Right forelimb (tissue), 1 donor: ENCODE results near the gene AGO4.
A peak's percentile ranks its signal among the peaks of the same experiment; 100 is the strongest.
"Not testable (repeated sequence)": the region's sequence is repeated elsewhere in the genome, so short reads cannot be mapped to it uniquely, and the experiment has no call there.

ENCODE experiments used
- DNase-seq: peaks from one replicate; pipeline ENCODE4 v3.0.0-alpha.2; 2018

The AGO4 gene

DNA sequence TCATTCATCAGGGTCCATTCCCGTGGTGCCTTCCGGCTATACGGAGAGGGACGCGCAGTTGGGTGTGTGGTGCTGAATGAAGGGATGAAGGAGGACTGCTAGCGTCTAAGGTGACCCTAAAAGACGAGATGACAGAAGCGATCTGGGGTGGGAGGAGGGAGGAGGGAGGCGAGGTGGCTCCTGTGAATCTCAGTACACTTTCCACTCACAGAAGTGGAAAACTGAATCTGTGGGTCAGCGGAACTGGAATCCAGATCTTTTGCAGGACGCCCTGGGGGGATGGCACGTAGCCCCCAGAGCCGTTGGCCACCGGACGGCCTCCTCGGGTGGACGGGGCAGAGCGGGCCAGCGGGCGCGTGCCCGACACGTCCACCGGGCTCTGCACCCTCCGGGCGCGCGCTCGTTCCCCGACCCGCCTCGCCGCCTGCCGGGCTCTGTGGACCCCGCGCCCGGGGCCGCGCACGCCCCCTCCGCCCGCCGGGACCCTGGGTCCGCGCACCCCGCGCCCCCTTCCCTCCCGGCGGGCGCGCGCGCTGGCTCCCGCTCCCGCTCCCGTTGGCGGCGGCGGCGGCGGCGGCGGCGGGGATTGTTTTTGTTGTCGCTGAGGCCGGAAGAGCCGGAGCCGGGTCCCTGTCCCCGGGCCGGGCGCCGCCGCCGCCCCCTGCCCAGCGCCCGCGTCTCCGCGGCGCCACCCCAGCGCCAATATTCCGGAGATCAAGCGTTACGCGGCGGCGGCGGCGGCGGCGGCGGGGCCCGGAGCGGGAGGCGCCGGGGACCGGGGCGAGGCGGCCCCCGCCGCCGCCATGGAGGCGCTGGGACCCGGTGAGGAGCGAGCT is at the start of gene AGO4:
Gene AGO4 (plus strand): TSS at position 403 of the 836 bp plus-strand sequence. CDS start 401 bp downstream, at position 804.
- peak; percentile 72 for DNase-seq

DNA sequence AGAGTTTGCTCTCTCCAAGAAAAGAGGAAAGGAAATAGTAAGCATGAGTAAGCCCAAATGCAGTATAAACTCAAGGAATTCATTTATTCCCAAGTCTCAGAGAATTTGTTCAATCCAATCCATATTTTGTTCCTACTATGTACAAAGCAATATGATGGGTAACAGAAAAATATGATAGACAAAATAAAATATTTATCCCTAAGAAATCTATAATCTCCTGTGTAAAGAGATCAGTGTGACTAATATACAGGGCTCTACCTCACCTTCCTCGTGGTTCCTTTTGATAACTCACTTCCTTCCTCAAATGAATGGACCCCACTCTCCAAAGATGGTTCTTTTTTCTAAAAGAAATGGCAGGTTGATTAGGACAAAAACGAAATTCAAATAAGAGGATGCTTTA is 45.7 kb upstream of the AGO4 start:
- no peak for DNase-seq

DNA sequence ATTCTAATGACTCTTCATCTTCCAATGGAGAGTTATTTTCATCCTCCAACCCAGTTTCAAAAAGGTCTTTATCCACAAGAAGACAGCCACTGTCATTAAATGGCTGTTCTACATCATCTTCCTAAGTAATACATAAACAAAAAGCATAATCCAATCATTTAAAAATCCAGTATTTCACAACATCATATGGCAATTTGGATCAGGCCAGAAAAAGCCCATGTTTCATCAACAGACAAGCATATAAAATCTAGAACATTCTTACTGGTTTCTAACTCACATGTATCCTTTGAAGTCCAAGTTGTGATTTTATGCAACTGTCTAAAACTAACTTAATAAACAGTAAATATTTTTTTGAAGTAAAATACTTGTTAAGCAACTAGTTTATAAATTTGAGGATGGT is 44.6 kb upstream of the AGO4 start:
- DNase-seq = no peak

DNA sequence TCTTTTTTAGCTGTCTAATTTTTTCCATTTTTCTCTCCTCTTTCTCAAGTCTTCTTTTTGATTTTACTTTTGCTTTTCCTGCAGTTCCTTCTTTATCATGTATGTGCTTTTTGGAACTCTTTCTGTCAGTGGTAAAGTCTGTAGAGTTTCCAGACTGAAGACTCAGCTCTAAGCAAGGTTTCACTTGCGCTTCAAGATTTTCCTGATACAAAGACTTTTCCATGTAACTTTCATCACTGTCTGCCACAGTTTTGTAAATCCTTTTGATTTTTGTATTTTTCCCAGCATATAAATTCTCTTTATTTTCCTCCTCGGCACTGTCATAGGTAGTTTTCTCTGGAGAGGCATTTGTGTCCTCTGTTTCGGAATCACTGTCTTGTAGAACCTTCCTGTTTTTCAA is 43.5 kb upstream of the AGO4 start:
- DNase-seq = no peak

DNA sequence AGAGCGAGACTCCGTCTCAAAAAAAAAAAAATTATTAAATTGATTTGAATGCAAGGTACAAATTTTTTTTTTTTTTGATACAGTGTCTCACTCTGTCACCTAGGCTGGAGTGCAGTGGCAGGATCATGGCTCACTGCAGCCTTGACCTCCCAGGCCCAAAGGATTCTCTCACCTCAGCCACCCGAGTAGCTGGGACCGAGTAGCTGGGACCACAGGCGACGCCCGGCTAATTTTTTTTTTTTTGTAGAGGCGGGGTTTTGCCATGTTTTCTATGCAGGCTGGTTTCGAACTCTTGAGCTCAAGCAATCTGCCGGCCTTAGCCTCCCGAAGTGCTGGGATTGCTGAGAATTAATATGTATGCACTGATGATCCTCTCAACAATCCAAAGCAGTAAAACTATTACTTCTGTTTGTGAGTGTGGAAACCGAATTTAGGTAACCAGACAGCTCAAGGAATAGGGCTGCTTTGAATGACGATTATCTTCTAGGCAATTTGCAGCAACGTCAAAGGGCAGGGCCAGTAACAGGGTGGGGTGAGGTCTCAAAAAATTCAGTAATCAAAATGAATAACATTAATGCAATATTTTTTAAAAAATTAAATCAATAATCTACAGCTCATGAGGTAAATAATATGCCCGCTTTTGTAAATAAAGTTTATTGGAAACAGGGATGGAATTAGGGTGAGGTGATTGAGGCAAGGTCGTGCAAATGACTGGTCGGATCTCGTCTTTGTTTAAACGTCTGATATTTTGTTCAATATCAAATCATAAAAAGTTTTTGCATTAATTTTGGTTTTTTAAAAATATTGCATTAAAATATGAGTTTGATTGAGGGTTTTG is 39.2 kb upstream of the AGO4 start:
- no peak for DNase-seq

DNA sequence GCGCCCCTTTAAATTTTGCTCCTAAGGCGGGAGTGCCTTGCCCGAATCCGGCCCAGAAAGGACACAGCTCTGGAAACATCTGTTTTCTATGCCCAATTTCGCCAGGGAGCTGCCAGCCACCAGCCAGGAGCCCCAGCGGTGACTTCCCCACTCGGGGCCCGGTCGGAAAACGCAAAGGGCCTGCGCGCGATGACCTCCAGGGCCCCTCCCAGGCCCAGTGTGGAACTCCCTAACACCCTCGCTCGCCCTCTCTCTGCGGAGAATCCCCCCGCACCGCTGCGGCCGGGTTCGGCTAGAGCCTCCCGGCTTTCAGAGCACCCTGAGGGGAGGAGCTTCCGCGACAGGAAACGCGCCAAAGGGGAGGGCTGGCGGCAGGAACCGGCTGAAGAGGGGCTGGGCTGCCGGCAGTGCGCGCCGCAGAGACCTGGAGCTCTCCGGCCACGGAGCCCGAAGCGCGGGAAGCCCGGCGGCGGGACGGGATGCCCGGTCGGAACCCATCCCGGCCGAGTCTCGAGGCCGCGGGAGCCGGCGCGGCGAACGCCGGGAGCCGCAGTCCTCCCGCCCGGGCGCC is 38.5 kb upstream of the AGO4 start:
- peak; percentile 93 for DNase-seq

DNA sequence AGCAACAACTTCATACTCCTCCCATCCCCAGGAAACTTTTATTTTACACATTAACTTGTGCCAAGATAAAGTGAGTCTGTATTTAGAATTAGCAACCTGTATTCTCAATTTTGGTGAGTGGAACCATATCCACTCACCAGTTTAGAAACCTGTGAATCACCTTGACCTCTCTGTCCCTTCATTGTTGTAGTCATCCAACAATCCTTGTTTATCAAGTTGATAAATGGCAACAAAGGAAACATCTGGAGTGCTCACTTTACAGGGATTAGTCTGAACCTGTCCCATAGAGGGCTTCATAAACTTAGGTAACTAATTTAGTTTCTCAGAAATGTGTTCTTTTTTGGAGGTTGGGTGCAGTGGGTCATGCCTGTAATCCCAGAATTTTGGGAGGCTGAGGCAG is 34.1 kb upstream of the AGO4 start:
- no peak for DNase-seq

DNA sequence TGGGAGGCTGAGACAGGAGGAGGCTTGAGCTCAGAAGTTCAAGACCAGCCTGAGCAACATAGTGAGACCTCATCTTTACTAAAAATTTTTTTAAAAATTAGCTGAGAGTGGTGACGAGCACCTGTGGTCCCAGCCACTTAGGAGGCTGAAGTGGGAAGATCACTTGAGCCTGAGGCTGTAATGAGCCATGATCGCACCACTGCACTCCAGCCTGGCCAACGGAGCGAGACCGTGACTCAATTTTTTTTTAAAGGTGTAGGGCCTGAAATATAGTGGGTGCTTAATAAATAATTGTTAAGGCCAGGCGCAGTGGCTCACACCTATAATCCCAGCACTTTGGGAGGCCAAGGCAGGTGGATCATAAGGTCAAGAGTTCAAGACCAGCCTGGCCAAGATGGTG is 31.6 kb upstream of the AGO4 start:
- not testable (repeated sequence) for DNase-seq

DNA sequence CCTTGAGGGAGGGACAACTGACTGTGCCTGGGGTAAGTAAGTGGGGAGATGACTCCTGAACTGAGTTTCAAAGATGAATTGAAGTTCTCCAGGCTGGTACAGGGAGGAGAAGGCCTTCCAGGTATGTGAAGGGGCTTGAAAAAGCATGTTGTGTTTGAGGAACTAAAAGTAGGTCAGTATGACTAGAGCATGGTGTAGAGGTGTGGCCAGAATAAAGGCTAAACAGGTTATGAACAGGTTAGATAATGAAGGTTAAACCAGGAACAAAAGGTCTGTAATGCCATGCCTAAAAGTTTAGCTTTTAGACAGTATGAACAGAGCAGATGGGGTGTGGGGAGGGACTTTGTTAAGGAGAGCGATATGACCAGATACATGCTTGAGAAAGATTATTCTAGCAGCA is 30.7 kb upstream of the AGO4 start:
- DNase-seq = no peak

DNA sequence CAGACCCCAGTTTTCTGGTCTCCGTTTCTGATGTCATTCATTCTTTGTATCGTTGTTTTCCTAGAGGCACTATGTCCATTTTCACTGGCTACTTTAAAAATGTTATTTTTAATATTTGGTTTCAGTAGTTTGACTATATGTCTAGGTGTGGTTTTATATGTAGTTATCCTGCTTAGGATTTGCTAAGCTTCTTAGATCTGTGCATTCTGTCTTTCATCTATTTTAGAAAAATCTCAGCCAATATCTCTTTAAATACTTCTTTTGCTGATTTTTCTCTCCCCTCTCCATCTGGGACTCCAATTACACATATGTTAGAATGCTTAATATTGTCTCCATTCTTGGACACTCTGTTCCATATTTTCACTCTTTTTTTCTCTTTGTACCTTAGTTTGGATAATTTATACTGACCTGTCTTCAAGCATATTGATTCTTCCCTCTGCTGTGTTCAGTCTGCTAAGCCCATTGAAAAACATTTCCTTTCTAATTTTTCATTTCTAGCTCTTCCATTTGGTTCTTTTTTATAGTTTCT is 24.7 kb upstream of the AGO4 start:
- DNase-seq = no peak

DNA sequence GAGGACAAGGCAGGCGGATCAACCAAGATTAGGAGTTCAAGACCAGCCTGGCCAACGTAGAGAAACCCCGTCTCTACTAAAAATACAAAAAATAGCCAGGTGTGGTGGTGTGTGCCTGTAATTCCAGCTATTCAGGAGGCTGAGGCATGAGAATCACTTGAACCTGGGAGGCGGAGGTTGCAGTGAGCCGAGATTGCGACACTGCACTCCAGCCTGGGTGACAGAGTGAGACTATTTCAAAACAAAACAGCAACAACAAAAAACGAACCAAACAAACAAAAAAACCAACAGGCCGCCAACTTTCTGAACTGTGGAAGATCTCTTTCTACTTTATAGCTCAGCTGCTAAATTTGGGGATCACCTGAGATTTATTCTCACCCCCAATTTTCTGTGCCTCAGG is 23.5 kb upstream of the AGO4 start:
- not testable (repeated sequence) for DNase-seq

DNA sequence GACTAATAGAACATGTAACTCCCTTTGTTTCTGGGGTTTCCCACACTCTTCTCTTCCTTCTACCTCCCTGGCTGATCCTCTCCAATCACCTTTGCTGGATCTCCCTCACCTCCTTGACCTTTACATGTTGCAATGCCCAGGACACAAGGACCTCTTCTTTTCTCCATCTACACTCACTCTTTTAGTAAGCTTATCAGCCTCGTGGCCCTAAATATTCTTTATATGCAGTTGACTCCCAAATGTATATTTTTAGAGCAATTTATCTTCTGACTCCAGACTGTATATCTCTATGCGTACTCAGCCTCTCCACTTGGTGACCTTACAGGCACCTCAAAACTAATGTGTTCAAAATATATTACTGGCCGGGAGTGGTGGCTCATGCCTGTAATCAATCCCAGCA is 19.7 kb upstream of the AGO4 start:
- DNase-seq = no peak

DNA sequence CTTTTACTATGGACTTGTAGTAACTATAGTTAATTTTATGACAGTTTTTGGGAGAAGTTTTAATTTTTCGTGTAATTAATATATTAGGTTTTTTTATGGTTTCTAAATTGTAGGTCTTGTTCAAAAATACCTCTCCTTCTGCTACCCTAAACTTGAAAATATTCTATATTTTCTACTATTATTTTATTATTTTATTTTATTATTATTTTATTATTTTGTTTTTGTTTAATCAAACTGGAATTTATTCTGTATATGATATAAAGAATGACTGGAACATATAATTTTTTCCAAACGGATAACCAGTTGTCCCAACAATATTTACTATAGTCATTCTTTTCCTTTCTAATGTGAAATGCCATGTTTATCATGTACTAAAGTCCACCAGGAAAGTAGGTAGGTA is 17.1 kb upstream of the AGO4 start:
- no peak for DNase-seq

DNA sequence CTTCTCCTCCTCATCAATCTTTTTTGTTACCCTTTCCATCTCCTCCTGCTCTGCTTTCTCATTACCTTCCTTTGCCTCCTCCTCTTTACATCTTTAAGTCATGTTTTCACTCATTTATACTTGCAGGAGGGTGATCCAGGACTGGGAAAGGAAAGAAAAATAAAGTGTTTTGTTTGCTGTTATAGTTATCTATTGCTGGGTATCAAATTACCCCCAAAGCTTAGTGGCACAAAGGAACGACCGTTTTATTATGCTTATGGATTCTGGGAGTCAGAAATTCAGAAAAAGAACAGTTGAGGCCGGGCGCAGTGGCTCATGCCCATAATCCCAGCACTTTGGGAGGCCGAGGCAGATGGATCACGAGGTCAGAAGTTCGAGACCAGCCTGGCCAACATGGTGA is 12.5 kb upstream of the AGO4 start:
- DNase-seq = no peak

DNA sequence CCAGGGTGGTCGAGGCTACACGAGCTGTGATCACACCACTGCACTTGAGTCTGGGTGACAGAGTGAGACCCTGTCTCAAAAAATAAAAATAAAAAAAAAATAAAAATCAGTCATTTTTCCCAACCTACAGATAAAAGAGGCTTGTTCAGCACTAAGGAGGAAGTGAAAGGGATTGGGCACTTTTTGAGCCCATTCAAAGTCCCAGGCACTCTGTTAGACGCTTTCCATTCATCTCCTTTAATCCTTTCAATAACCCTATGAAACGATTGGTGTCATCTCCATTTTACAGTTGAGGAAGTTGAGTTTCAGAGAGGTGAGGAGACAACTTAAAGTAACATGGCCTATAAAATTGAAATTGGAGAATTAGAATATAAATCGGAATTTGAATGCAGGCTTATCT is 10.4 kb upstream of the AGO4 start:
- no peak for DNase-seq

DNA sequence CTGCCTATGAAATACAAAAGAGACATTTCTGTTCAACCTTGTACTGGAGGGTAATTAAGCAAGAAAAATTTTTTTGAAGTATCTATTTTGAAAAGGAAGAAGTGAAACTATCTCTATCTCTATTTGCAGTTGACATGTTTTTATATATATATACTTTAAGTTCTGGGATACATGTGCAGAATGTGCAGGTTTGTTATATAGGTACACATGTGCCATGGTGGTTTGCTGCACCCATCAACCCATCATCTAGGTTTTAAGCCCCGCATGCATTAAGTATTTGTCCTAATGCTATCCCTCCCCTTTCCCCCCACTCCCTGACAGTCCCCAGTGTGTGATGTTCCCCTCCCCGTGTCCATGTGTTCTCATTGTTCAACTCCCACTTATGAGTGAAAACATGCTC is 9.8 kb upstream of the AGO4 start:
- not testable (repeated sequence) for DNase-seq

DNA sequence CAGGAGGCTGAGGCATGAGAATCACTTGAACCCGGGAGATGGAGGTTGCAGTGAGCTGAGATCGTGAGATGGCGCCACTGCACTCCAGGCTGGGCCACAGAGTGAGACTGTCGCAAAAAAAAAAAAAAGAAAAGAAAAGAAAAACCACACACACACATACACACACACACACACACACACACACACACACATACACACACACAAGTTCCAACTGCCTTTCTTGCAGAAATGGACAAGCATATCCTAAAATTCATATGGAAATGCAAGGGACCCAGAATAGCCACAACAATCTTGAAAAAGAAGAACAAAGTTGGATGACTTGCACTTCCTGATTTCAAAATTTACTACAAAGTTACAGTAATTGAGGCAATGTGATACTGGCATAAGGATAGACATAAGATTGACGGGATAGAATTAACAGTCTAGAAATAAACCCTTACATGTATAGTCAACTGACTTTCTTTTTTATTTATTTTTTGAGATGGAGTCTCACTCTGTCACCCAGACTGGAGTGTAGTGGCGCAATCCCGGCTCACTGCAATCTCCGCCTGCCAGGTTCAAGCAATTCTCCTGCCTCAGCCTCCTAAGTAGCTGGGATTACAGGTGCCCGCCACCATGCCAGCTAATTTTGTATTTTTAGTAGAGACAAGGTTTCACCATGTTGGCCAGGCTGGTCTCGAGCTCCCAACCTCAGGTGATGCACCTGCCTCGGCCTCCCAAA is 7.5 kb upstream of the AGO4 start:
- not testable (repeated sequence) for DNase-seq

DNA sequence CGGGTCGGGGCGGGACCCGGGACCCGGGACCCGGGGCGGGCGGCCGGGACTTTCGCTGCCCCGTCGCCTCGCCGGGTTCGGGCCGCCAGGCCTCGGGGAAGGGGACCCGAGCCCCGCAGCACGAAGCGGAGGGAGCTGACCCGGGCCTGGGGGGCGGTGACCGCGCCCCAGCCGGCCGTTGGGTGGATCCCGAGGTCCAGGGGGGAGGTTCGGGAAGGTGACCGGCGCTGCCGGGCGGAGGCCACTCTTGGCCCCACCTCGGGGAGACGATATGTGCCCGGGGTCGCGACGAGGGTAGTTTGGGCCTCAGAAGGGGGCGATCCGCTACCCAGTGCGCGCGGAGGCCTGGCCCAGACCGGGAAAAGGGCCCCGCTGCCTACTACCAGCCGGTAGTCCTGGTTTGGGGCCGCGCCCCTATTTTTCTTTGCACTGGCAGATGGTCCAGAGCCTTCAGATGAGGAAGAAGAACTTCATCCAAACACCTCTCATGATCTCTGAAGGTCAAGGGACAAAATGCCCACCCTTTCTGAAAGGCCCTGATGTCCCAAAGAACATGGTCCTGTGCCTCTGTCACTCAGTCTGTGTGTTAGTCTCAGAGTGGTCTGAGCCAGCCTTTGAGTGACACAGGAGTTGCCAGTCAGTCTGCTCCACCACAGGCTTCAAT is 766 bp downstream of the AGO4 start:
- DNase-seq = peak; percentile 61

DNA sequence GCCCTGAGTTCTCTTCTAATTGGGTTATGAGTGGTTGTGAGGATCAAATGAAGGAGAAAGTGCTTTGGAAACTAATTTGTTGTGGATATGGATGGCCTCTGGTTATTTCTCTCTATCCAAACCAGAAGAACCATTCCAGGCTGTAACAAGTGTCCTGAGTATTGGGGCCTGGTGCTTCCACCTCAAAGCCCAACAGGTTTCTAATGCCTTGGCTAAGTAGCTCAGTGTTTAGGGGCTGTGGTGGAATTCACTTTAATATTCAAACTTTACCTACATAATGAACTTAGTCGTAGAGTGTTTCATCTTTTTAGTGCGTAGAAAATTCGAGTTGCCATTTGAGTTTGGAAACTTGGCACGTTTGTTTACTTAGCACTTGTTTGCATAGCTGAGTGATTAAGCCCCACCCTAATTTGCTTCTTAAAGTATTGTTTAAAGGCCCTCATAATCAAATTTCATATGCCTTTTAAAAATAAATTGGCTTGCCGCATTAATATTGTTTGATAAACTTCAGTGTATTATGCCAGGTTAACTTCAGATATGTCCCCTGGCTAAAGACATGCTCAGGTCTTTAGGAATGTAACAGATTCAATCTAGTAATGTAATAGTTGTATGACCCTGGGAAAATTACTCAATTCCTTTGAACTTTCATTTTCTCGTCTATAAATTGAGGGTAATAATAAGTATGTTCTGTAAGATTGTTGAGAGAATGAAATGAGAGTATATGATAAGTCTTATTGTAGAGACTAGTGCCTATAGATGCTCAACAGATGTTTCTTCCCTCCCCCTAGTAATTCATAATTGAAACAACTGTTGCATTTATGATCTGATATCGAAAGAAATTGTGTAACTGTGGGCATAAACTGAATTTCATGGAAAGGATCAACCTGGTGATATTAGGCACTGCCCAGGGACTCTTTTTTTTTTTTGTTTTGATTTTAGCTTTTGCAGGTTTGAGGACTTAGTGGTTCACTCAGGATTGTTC is 1.6 kb downstream of the AGO4 start:
- no peak for DNase-seq

DNA sequence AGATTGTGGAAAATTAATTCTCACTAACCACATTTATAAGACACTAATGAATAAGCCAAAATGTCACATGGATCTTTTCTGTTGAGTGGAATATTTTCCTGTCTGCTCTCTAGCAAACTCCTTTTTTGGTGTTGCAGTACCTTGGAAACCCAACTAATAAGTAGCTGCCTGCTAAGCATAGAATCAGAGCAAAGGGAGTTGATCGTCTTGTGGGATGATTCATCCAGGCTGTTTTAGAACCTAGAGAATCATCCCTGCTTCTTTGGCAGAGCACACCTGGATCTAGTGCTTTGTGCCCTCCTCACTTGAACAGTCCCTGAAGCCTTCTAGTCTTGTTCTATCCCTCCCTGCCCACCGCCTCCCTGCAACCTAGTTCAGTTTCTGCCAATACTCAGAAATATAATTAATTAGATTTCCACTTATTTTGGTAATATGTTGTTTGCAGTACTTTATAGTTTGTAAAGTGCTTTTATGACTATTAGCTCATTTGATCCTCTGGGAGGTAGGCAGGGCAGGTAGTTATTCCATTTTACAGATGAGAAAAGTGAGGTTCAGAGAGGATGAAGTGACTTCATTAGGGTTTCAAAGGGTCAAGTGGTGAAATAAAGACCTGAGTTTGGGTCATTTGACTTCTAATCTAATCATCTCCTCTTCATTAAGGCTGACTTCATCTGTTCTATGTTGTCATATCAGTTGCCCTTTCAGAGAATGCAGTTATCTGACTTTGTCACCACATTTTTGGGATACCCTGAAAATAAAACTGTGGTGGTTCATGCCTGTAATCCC is 2.5 kb downstream of the AGO4 start:
- DNase-seq = no peak
